OCI-M2 (cell line): ENCODE data around the gene FAM184A.

Source experiments
- DNase-seq: peaks from one replicate; lab custom pipeline; 2025; ENCODE audit not compliant: unreplicated experiment; lab: John Stamatoyannopoulos, UW

Gene FAM184A

DNA sequence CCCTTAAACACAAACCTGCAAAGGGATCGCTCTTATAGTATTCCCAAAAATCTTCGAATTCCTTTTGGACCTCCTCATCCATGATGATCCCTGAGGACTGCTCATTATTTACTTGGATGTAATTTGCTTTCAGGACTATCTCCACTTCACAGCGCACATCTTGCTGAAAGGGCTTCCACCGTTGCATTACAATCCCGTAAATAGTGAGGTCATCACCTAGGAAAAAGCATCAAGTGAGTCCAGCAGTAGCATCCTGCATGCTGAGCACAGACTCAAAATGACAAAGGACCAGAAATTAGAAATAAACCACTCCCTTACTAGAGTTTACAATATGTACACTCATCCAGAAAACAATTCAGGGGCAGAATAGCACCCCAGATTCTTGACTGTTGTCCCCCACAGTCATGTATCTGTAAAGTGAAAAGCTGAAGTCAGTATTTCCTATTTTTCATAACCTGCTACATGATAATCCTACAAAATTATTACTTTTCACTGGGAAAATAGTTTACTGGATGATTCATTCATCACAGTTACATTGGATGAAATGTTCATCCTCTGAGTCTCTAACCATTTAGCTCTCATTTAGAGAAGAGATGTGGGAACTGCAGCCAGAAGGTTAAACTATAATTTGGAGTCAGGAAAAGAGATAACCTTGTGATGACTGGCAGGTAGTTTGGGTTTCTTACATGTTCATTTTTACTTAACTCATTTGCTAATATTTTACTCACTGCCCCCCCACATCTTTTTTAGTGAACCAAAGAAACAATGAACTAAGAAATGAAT is 160.7 kb downstream of the FAM184A start:
- no peak for DNase-seq

DNA sequence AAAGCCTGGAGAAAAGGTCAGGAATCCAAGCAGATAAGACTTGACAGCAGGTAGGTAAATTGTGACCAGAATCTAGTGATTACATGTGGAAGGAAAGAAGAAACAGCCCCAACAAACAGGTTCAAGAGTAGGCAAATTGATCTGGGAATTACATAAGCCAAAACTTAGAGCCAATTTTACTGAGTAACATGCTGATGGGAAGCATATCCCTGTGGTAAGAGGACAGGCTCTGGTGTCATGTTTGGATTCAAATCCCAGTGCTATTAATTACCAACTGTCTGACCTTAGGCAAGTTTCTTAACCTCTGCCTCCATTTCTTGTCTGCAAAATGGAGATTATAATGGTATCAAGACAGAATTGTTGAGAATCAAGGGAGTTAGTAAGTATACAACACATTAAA is 163.9 kb downstream of the FAM184A start:
- DNase-seq: no peak

DNA sequence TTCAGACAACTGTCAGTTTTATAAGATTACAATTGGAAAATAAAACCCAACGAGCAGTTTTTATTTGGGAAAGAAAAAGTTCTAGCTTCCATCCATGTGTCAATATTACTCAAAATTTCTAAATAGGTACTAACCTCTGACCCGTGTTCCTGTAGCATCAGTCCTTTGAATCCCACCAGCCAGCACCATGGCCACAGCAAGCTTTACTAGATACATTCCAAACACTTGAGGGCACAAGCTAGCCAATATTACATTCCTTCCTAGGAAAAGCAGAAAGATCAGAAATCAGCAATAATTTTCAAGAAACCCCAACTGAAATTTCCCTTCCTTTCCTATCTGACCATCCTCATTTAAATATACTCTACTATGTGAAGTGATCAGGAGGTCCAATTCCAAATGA is 165.3 kb downstream of the FAM184A start:
- DNase-seq: no peak

DNA sequence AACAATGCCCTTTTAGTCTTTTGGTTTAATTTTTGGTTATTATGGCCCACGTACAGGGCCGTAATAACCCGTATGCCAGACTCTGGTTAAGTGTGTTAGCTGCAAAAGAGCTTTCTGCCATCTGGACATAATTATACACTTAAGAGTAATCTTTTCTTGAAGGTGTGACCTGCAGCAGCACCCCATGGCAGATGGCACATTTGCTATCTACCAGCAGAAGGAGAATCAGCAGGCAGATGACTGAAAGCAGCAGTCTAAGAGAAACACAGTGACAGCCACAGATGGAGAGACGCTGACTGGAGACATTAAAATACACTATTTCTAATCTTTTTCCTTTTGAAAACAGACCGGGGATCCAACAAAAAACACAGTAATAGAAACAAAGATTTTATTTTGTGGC is 165.8 kb downstream of the FAM184A start:
- DNase-seq: no peak
